NCI-H146 treated with DMSO at 0.1 percent for 48 hours (cell line): Measurements from ENCODE around the gene DIAPH2.

Source experiments
- DNase-seq: peaks from one replicate; lab custom pipeline; 2025; ENCODE audit not compliant: unreplicated experiment; lab: John Stamatoyannopoulos, UW

The DIAPH2 gene

DNA sequence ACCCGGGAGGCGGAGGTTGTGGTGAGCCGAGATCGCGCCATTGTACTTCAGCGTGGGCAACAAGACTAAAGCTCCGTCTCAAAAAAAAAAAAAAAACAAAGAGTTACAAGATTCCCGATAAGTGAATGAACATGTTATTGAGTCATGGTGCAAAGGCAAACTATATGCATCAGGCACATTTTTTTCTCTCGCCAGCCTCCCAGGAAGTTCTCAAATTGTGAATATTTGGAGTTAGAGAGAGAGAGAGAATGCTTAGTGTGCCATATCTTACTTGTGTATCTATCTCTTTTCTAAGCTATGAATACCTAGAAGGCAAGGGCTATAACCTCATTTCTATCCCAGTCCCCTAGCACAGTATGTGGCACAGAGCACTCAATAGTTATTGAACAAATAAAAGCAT lies 599.9 kb downstream of the DIAPH2 start:
- DNase-seq, result no peak

GRCh38 chrX:97290199-97290598 lies 605.6 kb downstream of the DIAPH2 start:
- DNase-seq, result no peak

- DNase-seq, result no peak
Measured at GRCh38 chrX:97294041-97294440, 609.4 kb downstream of the DIAPH2 start.

GRCh38 chrX:97295954-97296353 lies 611.3 kb downstream of the DIAPH2 start:
- no peak for DNase-seq

- no peak for DNase-seq
Measured at GRCh38 chrX:97306771-97307470, 622.3 kb downstream of the DIAPH2 start.

DNA sequence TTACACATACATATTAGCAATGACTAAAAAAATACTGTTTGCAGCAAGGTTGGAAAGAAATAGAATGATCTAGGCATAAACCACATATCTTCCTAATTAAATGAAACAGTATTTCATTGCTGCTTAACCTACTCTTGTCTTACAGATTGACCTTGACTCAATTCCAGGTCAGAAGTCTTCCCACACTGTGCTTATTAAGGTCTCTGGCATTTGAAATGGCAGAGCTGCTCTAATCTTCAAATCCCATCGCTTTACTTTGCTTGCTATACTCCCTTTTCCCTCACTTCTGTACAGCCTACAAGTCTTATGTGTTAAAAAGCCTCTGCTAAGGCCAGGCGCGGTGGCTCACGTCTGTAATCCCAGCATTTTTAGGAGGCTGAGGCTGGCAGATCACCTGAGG lies 623.5 kb downstream of the DIAPH2 start:
- no peak for DNase-seq

DNA sequence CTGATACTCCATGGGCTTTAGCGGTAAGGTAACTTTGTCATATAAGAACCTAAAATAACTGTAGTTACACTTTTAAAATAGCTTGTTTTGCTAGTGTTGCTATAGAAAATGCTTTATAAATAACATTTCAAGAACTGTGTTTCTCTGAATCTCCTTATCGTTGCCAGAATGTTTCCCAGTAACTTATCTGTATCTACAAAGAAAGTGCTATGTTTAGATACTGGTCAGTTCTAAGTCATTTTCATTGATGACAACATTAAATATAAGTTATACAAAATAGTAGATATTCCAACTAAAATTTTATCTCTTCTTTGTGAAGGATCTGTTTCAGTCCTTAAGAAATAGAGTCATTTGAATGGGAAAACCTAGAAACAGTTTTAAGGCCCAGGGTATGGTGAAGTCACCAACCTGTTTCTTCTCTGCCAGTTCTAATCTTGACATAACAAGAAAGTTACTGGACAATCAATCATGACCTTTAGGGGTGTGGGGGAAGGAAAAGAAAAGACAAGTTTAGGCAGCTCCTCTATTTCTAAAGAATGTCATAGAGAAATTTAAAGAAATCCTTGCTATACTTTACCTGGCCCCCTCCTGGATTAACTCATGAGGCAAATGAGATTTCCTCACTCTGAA lies 625.0 kb downstream of the DIAPH2 start:
- DNase-seq, result no peak

DNA sequence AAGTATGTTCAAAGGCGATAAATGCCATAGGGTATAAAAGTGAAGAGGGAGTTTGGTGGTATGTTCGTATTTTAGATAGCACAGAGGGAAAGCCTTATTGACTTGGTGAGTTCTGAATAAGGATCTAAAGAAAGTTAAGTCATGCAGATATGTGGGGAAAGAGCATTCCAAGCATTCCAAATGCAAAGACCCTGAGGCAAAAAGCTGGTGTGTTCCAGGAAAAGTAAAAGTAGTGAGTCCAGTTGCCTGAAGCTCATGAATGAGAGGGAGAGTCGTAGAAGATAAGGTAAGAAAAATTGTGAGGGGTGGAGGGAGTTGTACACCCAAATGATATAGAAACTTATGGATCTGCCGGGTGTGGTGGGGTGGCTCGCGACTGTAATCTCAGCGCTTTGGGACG lies 625.7 kb downstream of the DIAPH2 start:
- no peak for DNase-seq

- no peak for DNase-seq
Measured at GRCh38 chrX:97311066-97311778, 626.6 kb downstream of the DIAPH2 start.

- DNase-seq, result no peak
Measured at GRCh38 chrX:97314345-97314744, 629.7 kb downstream of the DIAPH2 start.

- DNase-seq, result no peak
Measured at GRCh38 chrX:97315939-97316338, 631.3 kb downstream of the DIAPH2 start.

GRCh38 chrX:97320305-97320704 lies 635.7 kb downstream of the DIAPH2 start:
- DNase-seq, result no peak

DNA sequence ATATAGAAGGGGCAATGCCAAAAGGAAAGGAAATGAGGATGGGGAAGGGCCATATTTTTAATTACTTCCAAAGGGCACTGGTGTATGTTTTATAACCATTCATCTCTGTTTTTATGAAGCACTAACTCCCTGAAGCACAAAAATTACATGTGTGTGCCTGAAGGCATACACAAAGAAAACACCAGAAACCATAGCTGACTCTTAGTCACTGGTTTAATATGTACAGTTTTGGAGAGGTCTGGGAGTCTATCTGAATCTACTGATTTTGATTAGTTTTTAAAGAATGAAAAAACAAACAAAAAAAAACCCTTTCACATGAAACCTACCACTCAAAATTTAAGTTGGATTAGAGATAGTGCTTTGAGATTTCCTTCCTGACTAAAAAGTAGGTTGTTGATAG lies 637.8 kb downstream of the DIAPH2 start:
- no peak for DNase-seq

DNA sequence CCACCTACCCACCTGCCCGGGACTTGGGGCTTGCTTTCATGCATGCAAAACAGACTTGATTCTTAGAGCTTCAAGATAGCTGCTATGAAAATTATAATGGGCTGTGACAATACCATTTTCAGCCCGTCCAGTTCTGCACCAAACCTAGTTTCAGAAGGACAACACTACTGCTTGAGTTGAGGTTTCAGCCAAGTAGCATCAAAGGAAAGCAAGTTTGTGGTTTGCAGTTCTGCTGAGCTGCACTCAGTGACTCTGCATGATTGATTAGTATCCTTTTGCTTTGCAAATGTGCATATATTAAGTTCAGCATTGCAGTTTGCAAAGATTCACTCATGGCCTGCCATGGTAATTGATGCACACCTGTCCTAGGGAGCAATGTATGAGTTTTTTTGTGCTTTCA lies 641.8 kb downstream of the DIAPH2 start:
- no peak for DNase-seq

DNA sequence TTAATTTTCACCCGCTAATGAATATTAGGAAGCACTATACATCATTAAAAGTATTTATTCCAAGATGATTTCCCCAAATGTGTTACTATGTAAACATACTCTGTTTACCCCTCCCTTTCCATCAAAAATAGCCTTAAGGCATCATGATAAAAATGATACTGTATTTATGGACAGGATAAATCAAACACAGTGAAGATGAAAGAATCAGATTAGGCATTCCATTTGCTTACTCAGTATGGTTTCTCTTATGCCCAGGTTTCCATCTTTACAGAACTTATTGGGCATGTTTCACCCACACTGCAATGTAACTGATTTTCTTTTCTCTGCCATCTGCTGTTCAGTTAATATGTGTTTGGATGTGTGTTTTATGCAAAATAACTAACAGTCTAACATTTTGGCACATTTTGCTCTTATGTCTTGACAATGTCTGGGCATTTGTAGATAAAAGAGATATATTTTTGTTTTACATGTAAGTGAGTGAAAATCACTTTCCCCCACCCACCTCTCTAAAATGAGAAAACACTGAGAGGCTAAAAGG lies 644.3 kb downstream of the DIAPH2 start:
- no peak for DNase-seq

DNA sequence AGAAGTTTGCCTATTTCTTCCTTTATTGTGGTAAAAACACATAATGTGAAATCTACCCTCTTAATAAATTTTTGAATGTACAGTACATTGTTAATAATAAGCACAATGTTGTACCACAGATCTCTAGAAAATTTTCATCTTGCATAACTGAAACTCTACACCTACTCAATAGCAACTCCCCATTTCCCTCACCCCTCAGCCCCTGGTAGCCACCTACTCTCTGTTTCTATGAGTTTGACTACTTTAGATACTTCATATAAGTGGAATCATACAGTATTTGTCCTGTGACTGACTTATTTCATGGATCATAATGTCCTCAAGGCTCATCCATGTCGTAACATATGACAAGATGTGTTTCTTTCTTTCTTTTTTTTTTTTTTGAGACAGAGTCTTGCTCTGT lies 645.5 kb downstream of the DIAPH2 start:
- DNase-seq, result no peak

- no peak for DNase-seq
Measured at GRCh38 chrX:97332963-97333362, 648.3 kb downstream of the DIAPH2 start.

DNA sequence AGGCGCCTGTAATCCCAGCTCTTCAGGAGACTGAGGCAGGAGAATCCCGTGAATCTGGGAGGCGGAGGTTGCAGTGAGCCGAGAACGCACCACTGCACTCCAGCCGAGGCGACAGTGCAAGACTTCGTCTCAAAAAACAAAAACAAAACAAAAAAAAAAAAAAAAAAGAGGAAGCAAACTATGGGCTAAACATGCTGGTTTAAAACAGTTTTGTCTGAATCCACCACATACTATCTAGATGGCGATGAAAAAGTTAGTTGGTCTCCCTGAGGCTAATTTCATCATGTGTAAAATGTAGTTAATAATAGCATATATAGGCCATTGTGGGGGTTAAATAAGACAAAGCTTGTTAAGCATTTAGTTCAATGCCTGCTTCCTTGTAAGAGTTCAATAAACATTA lies 650.2 kb downstream of the DIAPH2 start:
- DNase-seq, result no peak

- DNase-seq, result no peak
Measured at GRCh38 chrX:97344724-97345123, 660.1 kb downstream of the DIAPH2 start.

DNA sequence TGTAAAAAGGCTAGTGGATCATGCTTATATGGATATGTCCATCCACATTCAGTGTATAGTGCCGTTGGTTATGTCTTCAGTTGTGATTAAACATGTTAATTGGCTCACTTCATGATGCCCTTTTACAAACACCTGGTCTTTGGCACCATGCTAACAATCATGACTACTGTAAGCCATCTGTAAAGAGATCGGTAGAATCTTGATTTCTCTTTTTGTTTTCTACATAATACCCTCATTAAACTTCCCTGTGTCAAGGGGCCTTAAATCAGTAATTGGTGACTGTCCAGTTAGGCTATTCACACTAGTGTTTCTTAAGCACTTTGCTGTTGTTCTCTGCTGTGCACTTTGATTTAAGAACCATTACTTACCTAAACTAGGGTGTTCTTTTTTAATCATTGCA lies 674.3 kb downstream of the DIAPH2 start:
- DNase-seq, result peak; percentile 4

GRCh38 chrX:97363843-97364242 lies 679.2 kb downstream of the DIAPH2 start:
- DNase-seq, result no peak

DNA sequence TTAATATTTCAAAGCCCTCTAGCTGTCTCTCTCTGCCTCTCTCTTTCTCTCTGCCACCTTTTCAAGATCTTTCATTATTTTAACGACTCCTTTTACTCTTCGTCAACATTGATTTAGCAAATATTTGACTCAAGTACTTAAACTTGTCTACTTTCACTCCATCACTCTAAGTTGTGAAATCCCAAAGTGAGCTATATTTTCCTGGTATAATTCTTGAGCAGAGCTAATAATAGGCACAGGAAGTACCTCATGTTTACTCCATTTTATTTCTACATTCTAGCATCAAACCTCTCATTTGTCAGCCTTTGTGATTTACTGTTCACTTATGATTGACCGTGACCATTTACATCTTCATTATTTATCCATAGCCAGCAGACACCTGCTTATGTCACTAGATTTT lies 681.6 kb downstream of the DIAPH2 start:
- no peak for DNase-seq
